ENCODE results near the gene TRIM69. TPM values are rescaled to one million over a fixed set of nuclear protein-coding genes. Genes with fewer than 3 reads are reported as not detected.
A peak's percentile ranks its signal among the peaks of the same experiment; 100 is the strongest.
"Not testable (repeated sequence)": the region's sequence is repeated elsewhere in the genome, so short reads cannot be mapped to it uniquely, and the experiment has no call there.

The TRIM69 gene
- total and polyA plus RNA-seq, 4 donors, result 28.9 to 55.1 (median 46.1) TPM

DNA sequence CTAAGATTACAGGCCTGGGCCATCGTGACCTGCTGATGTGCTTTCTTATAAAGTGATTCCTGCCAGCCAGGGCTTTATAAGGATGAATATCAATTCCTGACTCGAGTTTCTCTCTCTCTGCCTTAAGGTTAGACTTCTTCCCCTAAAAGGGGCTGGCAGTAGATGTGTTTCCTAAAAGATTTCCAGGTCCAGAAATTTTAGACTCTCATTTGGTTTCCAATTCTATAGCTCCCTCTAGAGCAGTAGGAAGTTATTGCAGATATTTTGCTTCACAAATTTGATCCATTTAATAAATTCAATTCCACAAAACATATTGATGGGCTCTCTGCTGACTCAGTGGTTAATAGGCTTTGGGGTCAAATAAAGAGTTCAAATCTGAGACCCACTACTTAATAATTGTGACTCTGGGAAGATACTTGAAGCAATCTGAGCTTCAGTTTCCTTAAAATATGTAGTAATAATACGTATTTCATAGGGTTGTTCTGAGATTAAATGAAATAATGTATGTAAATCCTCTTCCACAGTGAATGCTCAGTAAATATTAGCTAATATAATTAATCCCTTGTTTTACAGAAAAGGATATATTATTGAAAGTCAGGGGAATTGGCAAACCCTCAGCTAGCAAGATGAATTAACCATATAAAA, 2.1 kb downstream of the TRIM69 start:
- Histone ChIP-seq H3K27me3 (ENCODE audit: control insufficient read depth, insufficient read depth, low read length) (no peaks in the 10 kb centered on the region), H3K4me1 (ENCODE audit: control insufficient read depth, insufficient read depth, low read length) (no peaks in the 10 kb centered on the region), H3K36me3 (ENCODE audit: control insufficient read depth, insufficient read depth, low read length) (no peaks in the 10 kb centered on the region), H3K4me3 (ENCODE audit: low read depth, low read length) (no peak overlapping the region), H3K9me3 (ENCODE audit: control insufficient read depth, insufficient read depth, low read length) (no peaks in the 10 kb centered on the region), H3K27ac (ENCODE audit: low read depth, low read length) (no peak overlapping the region)
- DNase-seq (ENCODE audit: low read depth in 4 of 6, low spot score in 6 of 6), result peak in 2 of 6 donors; percentile 9 to 45
- WGBS (ENCODE audit: insufficient coverage), result no CpG with 5 or more reads among the region's 3 CpGs

DNA sequence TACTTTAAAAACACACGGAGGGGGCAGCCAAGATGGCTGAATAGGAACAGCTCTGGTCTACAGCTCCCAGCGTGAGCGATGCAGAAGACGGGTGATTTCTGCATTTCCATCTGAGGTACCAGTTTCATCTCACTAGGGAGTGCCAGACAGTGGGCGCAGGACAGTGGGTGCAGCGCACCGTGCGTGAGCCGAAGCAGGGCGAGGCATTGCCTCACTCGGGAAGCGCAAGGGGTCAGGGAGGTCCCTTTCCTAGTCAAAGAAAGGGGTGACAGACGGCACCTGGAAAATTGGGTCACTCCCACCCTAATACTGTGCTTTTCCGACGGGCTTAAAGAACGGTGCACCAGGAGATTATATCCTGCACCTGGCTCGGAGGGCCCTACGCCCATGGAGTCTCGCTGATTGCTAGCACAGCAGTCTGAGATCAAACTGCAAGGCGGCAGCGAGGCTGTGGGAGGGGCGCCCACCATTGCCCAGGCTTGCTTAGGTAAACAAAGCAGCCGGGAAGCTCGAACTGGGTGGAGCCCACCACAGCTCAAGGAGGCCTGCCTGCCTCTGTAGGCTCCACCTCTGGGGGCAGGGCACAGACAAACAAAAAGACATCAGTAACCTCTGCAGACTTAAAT, 3.0 kb downstream of the TRIM69 start:
- not testable (repeated sequence) for H3K36me3 ChIP-seq (ENCODE audit: control insufficient read depth, insufficient read depth, low read length); H3K27ac ChIP-seq (ENCODE audit: low read depth, low read length); H3K4me1 ChIP-seq (ENCODE audit: control insufficient read depth, insufficient read depth, low read length); DNase-seq (ENCODE audit: low read depth in 4 of 6, low spot score in 6 of 6); H3K27me3 ChIP-seq (ENCODE audit: control insufficient read depth, insufficient read depth, low read length); H3K4me3 ChIP-seq (ENCODE audit: low read depth, low read length); H3K9me3 ChIP-seq (ENCODE audit: control insufficient read depth, insufficient read depth, low read length)
- WGBS (ENCODE audit: insufficient coverage), result 84% methylated on average over 10 of the region's 24 CpGs

DNA sequence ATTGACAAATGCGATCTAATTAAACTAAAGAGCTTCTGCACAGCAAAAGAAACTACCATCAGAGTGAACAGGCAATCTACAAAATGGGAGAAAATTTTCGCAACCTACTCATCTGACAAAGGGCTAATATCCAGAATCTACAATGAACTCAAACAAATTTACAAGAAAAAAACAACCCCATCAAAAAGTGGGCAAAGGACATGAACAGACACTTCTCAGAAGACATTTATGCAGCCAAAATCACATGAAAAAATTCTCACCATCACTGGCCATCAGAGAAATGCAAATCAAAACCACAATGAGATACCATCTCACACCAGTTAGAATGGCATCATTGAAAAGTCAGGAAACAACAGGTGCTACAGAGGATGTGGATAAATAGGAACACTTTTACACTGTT, 7.1 kb downstream of the TRIM69 start:
- no CpG with 5 or more reads among the region's 2 CpGs for WGBS (ENCODE audit: insufficient coverage)
- not testable (repeated sequence) for H3K27me3 ChIP-seq (ENCODE audit: control insufficient read depth, insufficient read depth, low read length); H3K4me3 ChIP-seq (ENCODE audit: low read depth, low read length); H3K9me3 ChIP-seq (ENCODE audit: control insufficient read depth, insufficient read depth, low read length); DNase-seq (ENCODE audit: low read depth in 4 of 6, low spot score in 6 of 6); H3K36me3 ChIP-seq (ENCODE audit: control insufficient read depth, insufficient read depth, low read length); H3K4me1 ChIP-seq (ENCODE audit: control insufficient read depth, insufficient read depth, low read length); H3K27ac ChIP-seq (ENCODE audit: low read depth, low read length)

DNA sequence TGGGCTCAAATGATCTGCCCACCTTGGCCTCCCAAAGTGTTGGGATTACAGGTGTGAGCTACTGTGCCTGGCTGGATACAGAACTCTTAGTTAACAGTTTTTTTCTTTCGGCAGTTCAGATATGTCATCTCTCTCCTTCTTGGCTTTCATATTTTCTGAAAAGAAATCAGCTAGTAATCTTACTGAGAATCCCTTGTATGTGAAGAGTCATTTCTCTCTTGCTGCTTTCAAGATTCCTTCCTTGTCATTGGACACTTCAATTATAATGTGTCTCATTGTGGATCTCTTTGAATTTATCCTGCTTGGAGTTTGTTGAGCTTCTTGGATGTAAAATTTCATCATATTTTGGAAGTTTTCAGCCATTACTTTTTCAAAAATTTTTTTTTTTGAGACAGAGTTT, 17.0 kb downstream of the TRIM69 start:
- Histone ChIP-seq H3K27ac (ENCODE audit: low read depth, low read length) (no peak overlapping the region), H3K4me3 (ENCODE audit: low read depth, low read length) (no peak overlapping the region), H3K4me1 (ENCODE audit: control insufficient read depth, insufficient read depth, low read length) (no peaks in the 10 kb centered on the region), H3K9me3 (ENCODE audit: control insufficient read depth, insufficient read depth, low read length) (peaks cover 5% of the 10 kb centered on the region), H3K27me3 (ENCODE audit: control insufficient read depth, insufficient read depth, low read length) (no peaks in the 10 kb centered on the region), H3K36me3 (ENCODE audit: control insufficient read depth, insufficient read depth, low read length) (no peaks in the 10 kb centered on the region)
- no CpG with 5 or more reads among the region's 1 CpG for WGBS (ENCODE audit: insufficient coverage)
- no peak for DNase-seq (ENCODE audit: low read depth in 4 of 6, low spot score in 6 of 6)

DNA sequence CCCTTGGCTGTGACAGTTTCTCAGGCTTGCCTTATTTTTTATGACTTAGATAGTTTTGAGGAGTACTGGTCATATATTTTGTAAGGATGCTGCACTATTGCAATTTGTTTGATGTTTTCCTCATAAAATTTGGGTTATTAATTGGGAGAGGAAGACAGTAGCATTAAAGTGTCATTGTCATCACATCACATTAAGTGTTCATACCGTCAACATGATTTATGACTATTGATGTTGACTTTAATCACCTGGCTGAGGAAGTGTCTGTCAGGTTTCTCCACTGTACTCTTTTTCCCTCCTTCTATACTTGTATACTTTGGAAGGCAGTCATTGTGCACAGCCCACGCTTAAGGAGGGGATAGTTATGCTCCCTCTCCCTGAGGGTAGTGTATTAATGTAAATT, 26.9 kb downstream of the TRIM69 start:
- Histone ChIP-seq H3K4me3 (ENCODE audit: low read depth, low read length) (no peak overlapping the region), H3K4me1 (ENCODE audit: control insufficient read depth, insufficient read depth, low read length) (no peaks in the 10 kb centered on the region), H3K27me3 (ENCODE audit: control insufficient read depth, insufficient read depth, low read length) (no peaks in the 10 kb centered on the region), H3K27ac (ENCODE audit: low read depth, low read length) (no peak overlapping the region), H3K36me3 (ENCODE audit: control insufficient read depth, insufficient read depth, low read length) (no peaks in the 10 kb centered on the region), H3K9me3 (ENCODE audit: control insufficient read depth, insufficient read depth, low read length) (no peaks in the 10 kb centered on the region)
- no peak for DNase-seq (ENCODE audit: low read depth in 4 of 6, low spot score in 6 of 6)
- no CpG with 5 or more reads among the region's 2 CpGs for WGBS (ENCODE audit: insufficient coverage)

DNA sequence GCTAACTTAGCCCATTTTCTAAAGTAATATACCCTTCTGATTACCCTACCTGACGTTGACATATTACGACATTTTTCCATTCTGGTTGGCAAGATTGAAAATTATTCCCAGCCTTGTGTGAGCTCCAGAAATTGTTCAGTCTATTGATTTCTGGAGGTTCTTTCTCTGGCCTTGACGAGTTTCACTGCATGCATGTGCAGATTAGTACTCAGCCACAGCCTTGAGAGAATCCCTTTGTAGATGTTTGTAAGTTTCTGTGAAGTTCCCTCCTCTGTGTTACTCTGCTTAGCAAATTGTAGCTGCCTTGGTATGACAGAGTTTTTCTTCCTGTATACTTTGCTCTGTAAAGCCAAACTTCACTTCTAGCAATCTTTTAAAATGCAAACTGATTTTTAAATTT, 27.5 kb downstream of the TRIM69 start:
- no peak overlapping the region for H3K4me3 ChIP-seq (ENCODE audit: low read depth, low read length)
- no peaks in the 10 kb centered on the region for H3K36me3 ChIP-seq (ENCODE audit: control insufficient read depth, insufficient read depth, low read length)
- WGBS (ENCODE audit: insufficient coverage), result no CpG with 5 or more reads among the region's 3 CpGs
- no peak for DNase-seq (ENCODE audit: low read depth in 4 of 6, low spot score in 6 of 6)
- H3K27ac ChIP-seq (ENCODE audit: low read depth, low read length), result no peak overlapping the region
- no peaks in the 10 kb centered on the region for H3K27me3 ChIP-seq (ENCODE audit: control insufficient read depth, insufficient read depth, low read length)
- no peaks in the 10 kb centered on the region for H3K4me1 ChIP-seq (ENCODE audit: control insufficient read depth, insufficient read depth, low read length)
- H3K9me3 ChIP-seq (ENCODE audit: control insufficient read depth, insufficient read depth, low read length), result no peaks in the 10 kb centered on the region

DNA sequence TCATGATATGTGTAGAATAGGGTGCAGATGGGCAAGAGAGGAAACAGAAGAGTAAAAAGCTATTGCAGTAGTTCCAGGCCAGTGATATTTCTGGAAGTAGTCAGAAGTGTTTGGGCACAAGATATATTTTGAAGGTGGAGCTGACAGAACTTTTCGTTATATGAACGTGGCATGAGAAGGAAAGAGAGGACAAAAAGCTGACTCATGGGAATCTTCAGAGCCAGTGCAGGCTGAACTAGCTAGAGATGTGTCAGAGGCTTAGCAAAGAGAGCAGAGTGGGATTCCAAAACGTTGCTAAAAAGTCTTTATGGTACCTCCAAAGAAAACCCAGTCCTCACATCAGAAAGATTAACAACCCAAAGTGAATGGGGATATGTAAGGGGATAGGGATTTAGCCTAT, 28.7 kb downstream of the TRIM69 start:
- Histone ChIP-seq H3K4me3 (ENCODE audit: low read depth, low read length) (no peak overlapping the region), H3K36me3 (ENCODE audit: control insufficient read depth, insufficient read depth, low read length) (no peaks in the 10 kb centered on the region), H3K27ac (ENCODE audit: low read depth, low read length) (no peak overlapping the region), H3K9me3 (ENCODE audit: control insufficient read depth, insufficient read depth, low read length) (no peaks in the 10 kb centered on the region), H3K27me3 (ENCODE audit: control insufficient read depth, insufficient read depth, low read length) (no peaks in the 10 kb centered on the region), H3K4me1 (ENCODE audit: control insufficient read depth, insufficient read depth, low read length) (no peaks in the 10 kb centered on the region)
- no peak for DNase-seq (ENCODE audit: low read depth in 4 of 6, low spot score in 6 of 6)
- 42% methylated on average over 2 of the region's 3 CpGs for WGBS (ENCODE audit: insufficient coverage)

DNA sequence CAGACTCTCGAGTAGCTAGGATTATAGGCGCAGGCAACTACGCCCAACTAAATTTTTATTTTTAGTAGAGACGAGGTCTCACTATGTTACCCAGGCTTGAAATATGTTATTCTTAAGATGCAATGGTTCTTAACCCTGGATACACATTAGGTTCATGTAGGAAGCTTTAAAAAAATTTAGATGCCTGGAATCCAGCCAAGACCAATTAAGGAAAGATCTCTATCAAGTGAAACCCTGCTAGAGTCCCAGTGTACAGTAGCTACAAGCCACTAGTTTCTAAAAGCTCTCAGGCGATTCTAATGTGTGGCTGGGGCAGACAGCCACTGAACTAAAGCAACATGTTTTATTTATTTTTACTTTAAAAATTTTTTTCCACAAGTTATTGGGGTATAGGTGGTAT, 33.2 kb downstream of the TRIM69 start:
- WGBS (ENCODE audit: insufficient coverage), result no CpG with 5 or more reads among the region's 5 CpGs
- Histone ChIP-seq H3K36me3 (ENCODE audit: control insufficient read depth, insufficient read depth, low read length) (no peaks in the 10 kb centered on the region), H3K27ac (ENCODE audit: low read depth, low read length) (no peak overlapping the region), H3K4me1 (ENCODE audit: control insufficient read depth, insufficient read depth, low read length) (no peaks in the 10 kb centered on the region), H3K27me3 (ENCODE audit: control insufficient read depth, insufficient read depth, low read length) (no peaks in the 10 kb centered on the region), H3K4me3 (ENCODE audit: low read depth, low read length) (no peak overlapping the region), H3K9me3 (ENCODE audit: control insufficient read depth, insufficient read depth, low read length) (no peaks in the 10 kb centered on the region)
- DNase-seq (ENCODE audit: low read depth in 4 of 6, low spot score in 6 of 6), result no peak

DNA sequence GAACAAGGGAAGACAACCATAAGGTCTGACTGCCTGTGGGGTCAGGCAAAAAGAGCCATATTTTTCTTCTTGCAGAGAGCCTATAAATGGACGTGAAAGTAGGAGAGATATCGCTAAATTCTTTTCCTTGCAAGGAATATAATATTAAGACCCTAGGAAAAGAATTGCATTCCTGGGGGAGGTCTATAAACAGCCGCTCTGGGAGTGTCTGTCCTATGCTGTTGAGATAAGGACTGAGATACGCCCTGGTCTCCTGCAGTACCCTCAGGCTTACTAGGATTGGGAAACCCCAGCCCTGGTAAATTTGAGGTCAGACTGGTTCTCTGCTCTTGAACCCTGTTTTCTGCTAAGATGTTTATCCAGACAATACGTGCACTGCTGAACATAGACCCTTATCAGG, 34.4 kb downstream of the TRIM69 start:
- not testable (repeated sequence) for H3K36me3 ChIP-seq (ENCODE audit: control insufficient read depth, insufficient read depth, low read length); H3K27me3 ChIP-seq (ENCODE audit: control insufficient read depth, insufficient read depth, low read length); DNase-seq (ENCODE audit: low read depth in 4 of 6, low spot score in 6 of 6); H3K4me3 ChIP-seq (ENCODE audit: low read depth, low read length); H3K27ac ChIP-seq (ENCODE audit: low read depth, low read length); H3K9me3 ChIP-seq (ENCODE audit: control insufficient read depth, insufficient read depth, low read length); H3K4me1 ChIP-seq (ENCODE audit: control insufficient read depth, insufficient read depth, low read length)
- WGBS (ENCODE audit: insufficient coverage), result 0% methylated on average over 1 of the region's 5 CpGs

DNA sequence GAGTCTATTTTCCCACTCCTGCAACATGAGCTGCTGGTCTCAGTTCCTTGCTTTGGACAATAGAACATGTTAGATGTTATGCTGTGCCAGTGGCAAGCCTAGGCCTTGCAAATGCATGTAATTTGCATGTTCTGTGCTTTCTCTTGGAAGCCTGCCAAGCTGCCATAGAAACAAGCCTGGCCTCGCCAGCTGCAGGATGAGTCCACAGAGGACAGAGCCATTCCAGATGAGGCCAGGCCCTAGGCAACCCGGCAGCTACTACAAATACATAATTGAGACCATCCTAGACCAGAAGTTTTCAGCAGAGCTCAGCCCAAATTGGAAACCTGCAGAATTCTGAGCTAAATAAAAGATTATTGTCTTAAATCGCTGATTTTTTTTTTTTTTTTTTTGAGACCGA, 39.6 kb downstream of the TRIM69 start:
- Histone ChIP-seq H3K27ac (ENCODE audit: low read depth, low read length) (no peak overlapping the region), H3K9me3 (ENCODE audit: control insufficient read depth, insufficient read depth, low read length) (no peaks in the 10 kb centered on the region), H3K27me3 (ENCODE audit: control insufficient read depth, insufficient read depth, low read length) (no peaks in the 10 kb centered on the region), H3K4me3 (ENCODE audit: low read depth, low read length) (no peak overlapping the region), H3K4me1 (ENCODE audit: control insufficient read depth, insufficient read depth, low read length) (peaks cover 4% of the 10 kb centered on the region), H3K36me3 (ENCODE audit: control insufficient read depth, insufficient read depth, low read length) (no peaks in the 10 kb centered on the region)
- 45% methylated on average over 1 of the region's 4 CpGs for WGBS (ENCODE audit: insufficient coverage)
- DNase-seq (ENCODE audit: low read depth in 4 of 6, low spot score in 6 of 6), result peak; percentile 11 to 93 (median 34)
